Measurements from ENCODE around the gene APOE. TPM values are rescaled to one million over a fixed set of nuclear protein-coding genes. Genes with fewer than 3 reads are reported as not detected.
A peak's percentile ranks its signal among the peaks of the same experiment; 100 is the strongest.
"Not testable (repeated sequence)": the region's sequence is repeated elsewhere in the genome, so short reads cannot be mapped to it uniquely, and the experiment has no call there.

The APOE gene
- total RNA-seq, 2 experiments from 2014 or later = 0.44 to 0.47 TPM

DNA sequence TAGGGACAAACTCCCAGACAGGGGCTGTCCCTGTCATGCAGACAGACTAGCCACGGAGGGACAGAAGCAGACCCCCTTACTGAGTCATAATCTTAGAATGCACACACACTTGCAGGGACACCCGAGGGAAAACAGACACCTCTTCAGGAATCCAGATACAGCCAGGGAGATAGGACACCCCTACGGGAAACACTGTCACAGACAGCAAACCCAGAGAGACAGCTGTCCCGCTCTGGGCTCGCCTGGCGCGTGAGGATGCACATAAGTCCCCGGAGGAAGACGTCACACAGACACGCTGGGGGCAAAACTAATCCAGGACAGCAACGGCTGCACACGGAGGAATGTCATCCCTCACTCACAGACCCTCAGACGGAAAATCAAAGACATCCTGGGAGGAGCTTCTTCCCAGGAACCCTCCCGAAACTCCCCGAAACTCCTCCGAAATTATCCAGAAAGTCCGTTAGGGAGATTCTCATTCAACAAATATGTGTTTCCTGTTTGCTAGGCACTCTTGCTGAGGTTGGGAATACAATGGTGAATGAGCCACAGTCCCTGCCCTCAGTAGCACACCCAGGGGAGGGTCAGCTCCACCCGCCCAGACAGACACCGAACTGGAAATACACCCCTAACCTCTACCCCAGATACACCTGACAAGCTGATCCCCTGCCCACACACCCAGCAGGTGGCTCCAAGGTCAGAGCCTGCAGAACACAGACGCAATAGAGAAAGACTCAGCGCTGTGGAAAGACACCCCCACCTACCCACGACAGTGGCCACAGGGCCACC is 29.7 kb upstream of the APOE start:
- DNase-seq (no peak), ATAC-seq (no peak)
- no peaks in the 10 kb centered on the region for H3K36me3 Mint-ChIP-seq
- H3K27ac Mint-ChIP-seq = no peak overlapping the region
- CTCF ChIA-PET = interaction anchor here (0.7 kb wide), 1 partner anchor 9 kb away, joined by 3 read pairs; no protein-coding TSS in a partner anchor
- H3K4me1 Mint-ChIP-seq = peaks cover 3% of the 10 kb centered on the region
- no peaks in the 10 kb centered on the region for H3K9me3 Mint-ChIP-seq (ENCODE audit: low read depth)
- no peak overlapping the region for H3K4me3 Mint-ChIP-seq
- no peaks in the 10 kb centered on the region for H3K27me3 Mint-ChIP-seq

GRCh38 chr19:44876930-44877535 is 28.6 kb upstream of the APOE start:
- CTCF ChIA-PET = no interaction called here
- H3K36me3 Mint-ChIP-seq = no peaks in the 10 kb centered on the region
- ATAC-seq (no peak), DNase-seq (no peak)
- no peak overlapping the region for H3K4me3 Mint-ChIP-seq
- peaks cover 3% of the 10 kb centered on the region for H3K4me1 Mint-ChIP-seq
- H3K9me3 Mint-ChIP-seq (ENCODE audit: low read depth) = no peaks in the 10 kb centered on the region
- H3K27me3 Mint-ChIP-seq = no peaks in the 10 kb centered on the region
- H3K27ac Mint-ChIP-seq = no peak overlapping the region

DNA sequence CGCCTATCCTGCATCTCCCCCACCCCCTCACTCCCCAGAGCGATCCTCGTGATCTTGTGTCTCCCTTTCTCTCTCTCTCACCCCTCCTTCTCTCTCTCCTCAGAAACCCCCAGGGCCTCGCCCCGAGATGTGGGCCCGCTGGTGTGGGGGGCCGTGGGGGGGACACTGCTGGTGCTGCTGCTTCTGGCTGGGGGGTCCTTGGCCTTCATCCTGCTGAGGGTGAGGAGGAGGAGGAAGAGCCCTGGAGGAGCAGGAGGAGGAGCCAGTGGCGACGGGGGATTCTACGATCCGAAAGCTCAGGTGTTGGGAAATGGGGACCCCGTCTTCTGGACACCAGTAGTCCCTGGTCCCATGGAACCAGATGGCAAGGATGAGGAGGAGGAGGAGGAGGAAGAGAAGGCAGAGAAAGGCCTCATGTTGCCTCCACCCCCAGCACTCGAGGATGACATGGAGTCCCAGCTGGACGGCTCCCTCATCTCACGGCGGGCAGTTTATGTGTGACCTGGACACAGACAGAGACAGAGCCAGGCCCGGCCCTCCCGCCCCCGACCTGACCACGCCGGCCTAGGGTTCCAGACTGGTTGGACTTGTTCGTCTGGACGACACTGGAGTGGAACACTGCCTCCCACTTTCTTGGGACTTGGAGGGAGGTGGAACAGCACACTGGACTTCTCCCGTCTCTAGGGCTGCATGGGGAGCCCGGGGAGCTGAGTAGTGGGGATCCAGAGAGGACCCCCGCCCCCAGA is 27.3 kb upstream of the APOE start:
- CTCF ChIA-PET = interaction anchor here (0.6 kb wide), 1 partner anchor 423 kb away, joined by 4 read pairs; no protein-coding TSS in a partner anchor
- no peak for ATAC-seq
- DNase-seq = no peak
- Mint-ChIP-seq H3K4me3 (no peak overlapping the region), H3K9me3 (ENCODE audit: low read depth) (no peaks in the 10 kb centered on the region), H3K36me3 (no peaks in the 10 kb centered on the region), H3K4me1 (peaks cover 3% of the 10 kb centered on the region), H3K27ac (no peak overlapping the region), H3K27me3 (no peaks in the 10 kb centered on the region)

DNA sequence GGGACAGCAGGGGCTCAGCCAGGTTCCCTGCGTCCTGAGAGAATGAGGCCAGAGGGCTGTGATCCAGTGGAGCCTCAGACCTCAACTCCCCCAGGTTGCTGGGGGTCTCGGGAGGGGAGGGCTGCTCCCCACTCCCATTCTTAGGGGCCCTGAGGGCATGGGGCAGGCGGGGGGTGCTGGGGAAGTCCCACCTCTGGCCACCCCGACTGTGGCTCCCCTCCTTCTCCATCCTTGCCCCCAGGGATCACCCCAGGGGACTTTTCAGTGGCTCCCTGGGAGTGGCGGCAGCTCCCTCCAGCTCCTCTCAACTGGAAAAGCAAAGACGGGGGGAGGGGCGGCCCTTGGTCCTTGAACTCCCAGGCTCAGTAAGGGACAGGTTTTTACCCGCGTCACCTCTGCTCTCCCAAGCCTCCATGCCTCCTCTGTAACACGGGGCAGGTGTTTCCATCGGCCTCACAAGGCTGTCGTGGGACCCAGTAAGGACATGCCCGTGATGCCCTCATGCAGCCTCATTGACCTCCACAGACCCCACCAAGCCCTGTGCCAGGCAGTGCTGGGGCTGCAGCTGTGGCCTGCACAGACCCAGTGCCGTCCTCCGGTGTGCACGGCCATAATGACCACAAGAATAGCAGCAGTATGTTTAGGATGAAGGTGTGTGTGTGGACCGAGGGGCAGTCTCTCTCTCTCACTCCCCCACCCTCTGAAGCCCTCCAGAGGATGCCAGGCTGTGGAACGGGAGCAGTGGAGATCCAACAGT is 26.1 kb upstream of the APOE start:
- Mint-ChIP-seq H3K36me3 (no peaks in the 10 kb centered on the region), H3K27me3 (no peaks in the 10 kb centered on the region), H3K9me3 (ENCODE audit: low read depth) (no peaks in the 10 kb centered on the region), H3K4me3 (no peak overlapping the region), H3K4me1 (peaks cover 3% of the 10 kb centered on the region), H3K27ac (no peak overlapping the region)
- DNase-seq = no peak
- CTCF ChIA-PET = interaction anchor here (0.6 kb wide), 1 partner anchor 422 kb away, joined by 4 read pairs; no protein-coding TSS in a partner anchor
- ATAC-seq = no peak

DNA sequence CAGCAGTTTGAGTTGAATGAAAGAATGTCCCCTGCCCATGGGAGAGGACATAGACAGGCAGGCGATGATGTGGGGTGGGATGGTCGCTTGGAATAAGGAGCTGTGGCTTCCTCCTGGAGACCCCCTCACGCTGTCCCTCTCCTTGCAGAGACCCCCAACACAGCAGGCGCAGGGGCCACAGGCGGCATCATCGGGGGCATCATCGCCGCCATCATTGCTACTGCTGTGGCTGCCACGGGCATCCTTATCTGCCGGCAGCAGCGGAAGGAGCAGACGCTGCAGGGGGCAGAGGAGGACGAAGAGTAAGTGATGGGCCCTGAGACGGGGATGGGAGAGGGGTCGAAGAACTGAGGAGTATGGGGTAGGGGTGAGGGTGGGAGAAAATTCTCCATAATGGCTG is 23.5 kb upstream of the APOE start:
- Mint-ChIP-seq H3K4me1 (peaks cover 3% of the 10 kb centered on the region), H3K27ac (no peak overlapping the region), H3K4me3 (no peak overlapping the region), H3K27me3 (no peaks in the 10 kb centered on the region), H3K9me3 (ENCODE audit: low read depth) (no peaks in the 10 kb centered on the region), H3K36me3 (no peaks in the 10 kb centered on the region)
- ATAC-seq (no peak), DNase-seq (no peak)
- CTCF ChIA-PET = no interaction called here

GRCh38 chr19:44882619-44883397 is 22.8 kb upstream of the APOE start:
- CTCF ChIA-PET = interaction anchor here (0.7 kb wide), 1 partner anchor 63 kb away, joined by 3 read pairs; no protein-coding TSS in a partner anchor
- not testable (repeated sequence) for H3K4me1 Mint-ChIP-seq; H3K36me3 Mint-ChIP-seq; H3K4me3 Mint-ChIP-seq; ATAC-seq; DNase-seq; H3K27ac Mint-ChIP-seq; H3K9me3 Mint-ChIP-seq (ENCODE audit: low read depth); H3K27me3 Mint-ChIP-seq

DNA sequence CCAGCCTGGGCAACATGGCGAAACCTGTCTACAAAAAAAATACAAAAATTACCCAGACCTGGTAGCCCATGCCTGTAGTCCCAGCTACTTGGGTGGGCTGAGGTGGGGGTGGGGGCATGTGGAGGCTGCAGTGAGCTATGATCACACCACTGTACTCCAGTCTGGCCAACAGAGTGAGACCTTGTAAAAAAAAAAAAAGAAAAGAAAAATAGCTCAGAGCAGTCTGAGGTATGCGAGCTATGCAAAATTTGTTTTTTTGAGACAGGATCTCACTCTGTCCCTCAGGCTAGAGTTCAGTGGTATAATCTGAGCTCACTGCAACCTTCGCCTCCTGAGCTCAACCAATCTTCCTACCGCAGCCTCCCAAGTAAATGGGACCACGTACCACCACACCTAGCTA is 21.7 kb upstream of the APOE start:
- H3K4me3 Mint-ChIP-seq = no peak overlapping the region
- H3K36me3 Mint-ChIP-seq = no peaks in the 10 kb centered on the region
- DNase-seq (no peak), ATAC-seq (no peak)
- no peaks in the 10 kb centered on the region for H3K27me3 Mint-ChIP-seq
- CTCF ChIA-PET = interaction anchor here (1.4 kb wide), 1 partner anchor 21 kb away, joined by 3 read pairs; no protein-coding TSS in a partner anchor
- no peaks in the 10 kb centered on the region for H3K9me3 Mint-ChIP-seq (ENCODE audit: low read depth)
- H3K27ac Mint-ChIP-seq = no peak overlapping the region
- peaks cover under 1% of the 10 kb centered on the region for H3K4me1 Mint-ChIP-seq

DNA sequence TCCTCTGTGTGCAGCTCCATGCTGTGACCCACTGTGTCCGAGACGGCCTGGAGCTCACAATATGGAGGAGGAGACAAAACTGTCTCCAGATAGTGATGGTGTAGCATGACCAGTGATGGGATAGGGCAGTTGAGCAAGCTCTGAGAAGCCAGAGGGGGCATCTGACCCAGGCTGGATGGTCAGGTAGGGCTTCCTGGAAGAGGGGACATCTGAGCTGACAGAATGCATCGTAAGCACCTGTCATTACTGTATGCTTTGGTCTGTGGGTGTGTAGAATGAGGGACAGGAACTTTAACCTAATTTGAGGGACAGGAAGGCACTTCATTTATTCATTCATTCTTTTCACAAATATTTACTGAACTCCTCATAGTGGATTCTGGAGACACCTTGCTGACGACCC is 21.0 kb upstream of the APOE start:
- no peak overlapping the region for H3K4me3 Mint-ChIP-seq
- peaks cover 4% of the 10 kb centered on the region for H3K4me1 Mint-ChIP-seq
- no peak overlapping the region for H3K27ac Mint-ChIP-seq
- no peaks in the 10 kb centered on the region for H3K27me3 Mint-ChIP-seq
- H3K36me3 Mint-ChIP-seq = no peaks in the 10 kb centered on the region
- ATAC-seq = no peak
- CTCF ChIA-PET = interaction anchor here (1.4 kb wide), 1 partner anchor 20 kb away, joined by 3 read pairs; no protein-coding TSS in a partner anchor
- H3K9me3 Mint-ChIP-seq (ENCODE audit: low read depth) = no peaks in the 10 kb centered on the region
- no peak for DNase-seq

DNA sequence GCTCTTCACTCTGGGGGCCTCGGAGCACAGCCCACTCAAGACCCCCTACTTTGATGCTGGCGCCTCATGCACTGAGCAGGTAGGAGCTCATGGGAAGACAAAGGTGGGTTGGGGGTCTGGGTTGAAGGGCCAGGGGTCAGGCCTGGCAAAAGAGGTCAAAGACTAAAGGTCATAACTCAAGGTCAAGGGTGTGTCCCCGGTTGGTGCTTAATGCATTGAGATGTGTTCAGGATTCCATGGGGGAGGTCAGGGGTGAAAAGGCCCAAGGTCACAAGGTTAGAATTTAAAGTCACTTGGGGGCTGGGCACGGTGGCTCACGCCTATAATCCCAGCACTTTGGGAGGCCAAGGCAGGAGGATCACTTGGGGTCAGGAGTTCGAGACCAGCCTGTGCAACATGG is 19.5 kb upstream of the APOE start:
- H3K4me1 Mint-ChIP-seq = peaks cover 10% of the 10 kb centered on the region
- H3K36me3 Mint-ChIP-seq = peaks cover 2% of the 10 kb centered on the region
- H3K27ac Mint-ChIP-seq = no peak overlapping the region
- ATAC-seq (no peak), DNase-seq (no peak)
- H3K27me3 Mint-ChIP-seq = no peaks in the 10 kb centered on the region
- no peaks in the 10 kb centered on the region for H3K9me3 Mint-ChIP-seq (ENCODE audit: low read depth)
- no peak overlapping the region for H3K4me3 Mint-ChIP-seq
- CTCF ChIA-PET = no interaction called here

DNA sequence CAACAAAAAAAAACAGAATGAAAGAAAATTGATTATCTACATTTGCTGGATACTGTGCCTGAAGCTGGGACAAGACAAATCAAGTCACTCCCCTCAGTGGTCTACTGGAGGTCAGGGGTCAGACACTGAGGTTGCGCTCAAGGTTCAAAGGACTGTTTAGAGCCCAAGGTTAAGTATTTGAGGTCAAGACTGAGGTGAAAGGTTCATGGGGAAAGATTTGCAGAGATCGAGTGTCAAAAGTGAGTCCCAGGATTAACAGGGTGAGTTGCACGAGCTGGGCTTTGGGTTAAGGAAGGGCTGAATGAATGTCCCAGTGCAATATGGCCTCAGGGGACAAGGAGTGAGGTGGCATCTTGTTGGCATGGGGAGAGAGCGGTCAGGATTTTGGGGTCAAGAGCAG is 17.9 kb upstream of the APOE start:
- Mint-ChIP-seq H3K36me3 (peaks cover 9% of the 10 kb centered on the region), H3K27me3 (no peaks in the 10 kb centered on the region), H3K4me3 (no peak overlapping the region), H3K4me1 (peaks cover 21% of the 10 kb centered on the region), H3K9me3 (ENCODE audit: low read depth) (no peaks in the 10 kb centered on the region), H3K27ac (no peak overlapping the region)
- no peak for ATAC-seq
- CTCF ChIA-PET = no interaction called here
- no peak for DNase-seq

GRCh38 chr19:44888335-44888734 is 17.3 kb upstream of the APOE start:
- ATAC-seq, CTCF ChIA-PET: not testable (repeated sequence)

GRCh38 chr19:44889830-44890365 is 15.7 kb upstream of the APOE start:
- no peaks in the 10 kb centered on the region for H3K27me3 Mint-ChIP-seq
- H3K9me3 Mint-ChIP-seq (ENCODE audit: low read depth) = no peaks in the 10 kb centered on the region

More at GRCh38 chr19:44888335-44888734, 17.3 kb upstream of the APOE start:
- H3K27ac Mint-ChIP-seq; H3K9me3 Mint-ChIP-seq (ENCODE audit: low read depth); H3K27me3 Mint-ChIP-seq; H3K4me3 Mint-ChIP-seq; DNase-seq: not testable (repeated sequence)
- H3K36me3 Mint-ChIP-seq = peaks cover 15% of the 10 kb centered on the region
- H3K4me1 Mint-ChIP-seq = peaks cover 27% of the 10 kb centered on the region

More at GRCh38 chr19:44889830-44890365, 15.7 kb upstream of the APOE start:
- peak overlapping the region; percentile 77 for H3K4me3 Mint-ChIP-seq
- ATAC-seq (no peak), DNase-seq (no peak)
- peaks cover 33% of the 10 kb centered on the region for H3K4me1 Mint-ChIP-seq
- H3K36me3 Mint-ChIP-seq = peaks cover 25% of the 10 kb centered on the region
- CTCF ChIA-PET = interaction anchor here (0.7 to 1.4 kb wide), 8 partner anchors 13 to 449 kb away, joined by 3 to 8 read pairs (median 4); partner anchors contain the start of gene CLASRP
- peak overlapping the region; percentile 91 for H3K27ac Mint-ChIP-seq

Measured in activated CD8-positive, alpha-beta memory T cell treated with anti-CD3 and anti-CD28 coated beads, Interleukin-2, amount 10 ng/mL, durations not matched to agents 7 days and 5 days (primary cell).